Stimulated activated CD4-positive, alpha-beta T cell treated with anti-CD3 and anti-CD28 coated beads, Interleukin-12 subunit alpha, Interleukin-12 subunit beta, amount 100 ng/mL, for 24 hours (primary cell): ENCODE data around the gene ABCA2.

Experiments
- DNase-seq, 2 experiments: peaks; one replicate each; pipeline ENCODE4 v3.0.0-alpha.2; 2020; ENCODE audit warnings: low read depth in 2 of 2

Gene ABCA2

DNA sequence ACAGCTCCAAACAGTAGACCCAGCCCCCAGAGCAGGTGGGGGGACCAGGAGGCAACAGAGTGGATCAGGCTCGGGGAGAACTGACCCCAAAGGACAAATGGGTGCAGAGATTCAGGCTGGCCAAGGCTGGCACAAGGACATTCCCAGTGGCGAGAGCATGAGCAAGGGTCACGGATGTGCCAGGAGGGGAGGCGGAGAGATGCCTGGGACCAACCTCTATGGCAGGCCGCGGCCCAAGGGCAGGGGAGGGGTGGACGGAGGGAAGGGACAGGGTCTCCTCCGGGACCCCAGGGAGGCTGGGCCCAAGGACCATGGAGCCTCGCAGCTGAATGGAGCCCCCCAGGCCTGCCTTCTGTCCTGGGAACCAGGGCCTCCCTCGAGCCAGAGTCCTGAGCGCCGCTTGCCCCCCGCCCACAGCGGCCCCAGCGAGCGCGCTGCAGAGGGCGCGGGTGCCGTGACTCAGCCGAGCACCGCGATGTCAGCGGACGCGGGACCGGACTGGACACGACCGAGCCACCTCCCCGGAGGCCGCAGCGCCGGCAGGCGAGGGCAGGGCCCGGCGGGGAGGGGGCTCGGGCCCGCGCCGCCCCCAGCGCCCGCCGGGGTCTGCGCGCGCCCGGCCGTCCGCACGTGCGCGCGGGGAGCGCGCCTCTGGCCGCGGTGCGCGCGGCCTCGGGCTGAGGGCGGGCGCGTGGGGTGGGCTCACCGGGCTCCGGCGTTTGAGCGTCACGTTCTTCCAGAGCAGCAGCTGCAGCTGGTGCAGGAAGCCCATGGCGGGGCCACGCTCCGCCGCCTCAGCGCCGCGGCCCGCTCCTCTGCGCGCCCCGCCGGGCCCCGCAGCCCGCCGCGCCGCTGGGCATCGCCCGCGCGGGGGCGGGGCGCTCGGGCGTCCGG, at the start of gene ABCA2:
ABCA2 (minus strand) TSS at position 869 of the 894 bp plus-strand sequence; CDS start at position 772, 97 bp downstream.
- no peak for DNase-seq

DNA sequence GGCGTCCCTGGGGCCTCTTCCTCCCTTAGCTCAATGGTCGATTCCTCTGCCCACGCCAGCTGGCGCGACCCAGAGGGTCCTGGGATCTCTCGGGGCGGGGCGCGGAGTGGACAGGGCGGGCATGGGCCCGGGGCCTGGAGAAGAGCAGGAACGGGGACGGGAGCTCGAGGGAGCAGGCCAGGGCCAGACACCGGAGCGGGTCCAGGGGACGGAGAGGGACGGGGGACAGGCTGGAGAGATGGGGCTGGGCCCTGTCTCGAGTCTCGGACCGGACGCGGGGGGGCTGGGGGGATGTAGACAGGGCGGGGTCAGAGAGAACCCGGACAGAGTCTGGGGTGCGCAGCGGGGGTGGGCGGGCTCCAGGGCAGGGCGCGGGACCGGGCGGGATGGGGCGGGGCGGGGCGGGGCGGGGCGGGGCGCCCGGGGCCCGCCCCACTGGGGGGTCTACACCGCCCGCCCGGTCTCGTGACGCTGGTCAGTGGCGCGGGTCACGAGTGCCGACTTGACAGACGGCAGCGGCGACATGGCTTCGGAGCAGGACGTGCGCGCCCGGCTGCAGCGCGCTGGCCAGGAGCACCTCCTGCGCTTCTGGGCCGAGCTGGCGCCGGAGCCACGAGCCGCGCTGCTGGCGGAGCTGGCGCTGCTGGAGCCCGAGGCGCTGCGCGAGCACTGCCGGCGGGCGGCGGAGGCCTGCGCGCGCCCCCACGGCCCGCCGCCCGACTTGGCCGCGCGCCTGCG, 49.1 kb upstream of the ABCA2 start, which contains the start of gene UAP1L1:
UAP1L1 (plus strand) TSS at position 508 of the 738 bp plus-strand sequence; CDS start at position 524, 16 bp downstream.
- peak in 1 of 2 experiments; percentile 43 for DNase-seq

GRCh38 chr9:137076636-137077009, 48.6 kb upstream of the ABCA2 start:
- DNase-seq: no peak

DNA sequence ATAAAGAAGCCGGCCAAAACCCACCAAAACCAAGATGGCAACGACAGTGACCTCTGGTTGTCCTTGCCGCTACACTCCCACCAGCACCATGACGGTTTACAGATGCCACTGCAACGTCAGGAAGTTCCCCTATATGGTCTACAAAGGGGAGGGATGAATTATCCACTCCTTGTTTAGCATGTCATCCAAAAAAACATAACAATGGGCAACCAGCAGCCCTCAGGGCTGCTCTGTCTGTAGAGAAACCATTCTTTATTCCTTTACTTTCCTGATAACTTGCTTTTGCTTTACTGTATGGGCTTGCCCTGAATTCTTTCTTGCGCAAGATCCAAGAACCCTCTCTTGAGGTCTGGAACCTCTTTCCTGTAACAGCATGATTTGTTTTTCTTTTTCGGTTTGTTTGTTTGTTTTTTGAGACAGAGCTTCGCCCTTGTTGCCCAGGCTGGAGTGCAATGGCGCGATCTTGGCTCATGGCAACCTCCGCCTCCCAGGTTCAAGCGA, 47.3 kb upstream of the ABCA2 start:
- DNase-seq: no peak

- DNase-seq: no peak
Measured at GRCh38 chr9:137074657-137075274, 46.7 kb upstream of the ABCA2 start.

DNA sequence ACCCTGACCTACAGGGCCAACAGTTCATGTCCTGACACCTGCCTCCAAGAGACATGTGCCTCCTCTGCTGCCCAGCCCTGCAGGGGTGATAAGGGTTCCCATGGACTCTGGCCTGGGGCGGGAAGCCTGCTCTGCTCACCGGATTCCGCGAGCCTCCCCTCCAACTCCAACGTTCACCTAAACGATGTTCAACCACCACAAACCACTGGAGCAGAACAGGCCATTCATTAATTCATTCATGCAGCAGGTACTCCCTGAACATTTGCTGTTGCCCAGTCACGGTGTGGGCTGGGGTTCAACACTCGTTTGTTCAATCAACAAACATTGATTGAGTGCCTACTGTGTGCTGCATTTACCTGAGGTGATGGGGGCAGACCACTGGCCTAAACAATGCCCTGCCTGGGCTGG, 46.0 kb upstream of the ABCA2 start:
- DNase-seq: no peak

- DNase-seq: no peak
Measured at GRCh38 chr9:137071282-137071681, 43.2 kb upstream of the ABCA2 start.

DNA sequence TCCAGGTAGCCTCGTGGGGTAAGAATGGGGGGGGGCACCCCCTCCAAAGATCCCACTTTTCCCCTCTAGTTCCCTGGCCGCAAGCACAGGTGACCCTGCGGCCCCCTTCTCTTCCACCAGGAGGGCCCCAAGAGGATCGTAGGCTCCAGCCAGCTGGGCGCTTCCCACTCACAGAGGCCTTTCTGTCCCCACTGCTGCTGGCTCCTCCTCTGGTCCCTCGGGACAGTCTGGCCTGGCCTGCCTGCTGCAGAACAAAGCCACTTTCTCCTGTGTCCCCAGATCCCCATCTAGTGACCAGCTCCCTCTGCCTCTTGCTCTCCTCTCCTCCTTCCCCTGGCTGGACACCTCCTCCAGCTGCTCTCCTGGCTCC, 42.9 kb upstream of the ABCA2 start:
- DNase-seq: no peak

GRCh38 chr9:137070201-137070905, 42.3 kb upstream of the ABCA2 start, which contains the start of gene SAPCD2:
Gene SAPCD2 (minus strand): TSS chr9:137070557. CDS start chr9:137070460, 97 bp downstream.
- peak; percentile 55 to 77 for DNase-seq

GRCh38 chr9:137069508-137070091, 41.6 kb upstream of the ABCA2 start:
- no peak for DNase-seq

DNA sequence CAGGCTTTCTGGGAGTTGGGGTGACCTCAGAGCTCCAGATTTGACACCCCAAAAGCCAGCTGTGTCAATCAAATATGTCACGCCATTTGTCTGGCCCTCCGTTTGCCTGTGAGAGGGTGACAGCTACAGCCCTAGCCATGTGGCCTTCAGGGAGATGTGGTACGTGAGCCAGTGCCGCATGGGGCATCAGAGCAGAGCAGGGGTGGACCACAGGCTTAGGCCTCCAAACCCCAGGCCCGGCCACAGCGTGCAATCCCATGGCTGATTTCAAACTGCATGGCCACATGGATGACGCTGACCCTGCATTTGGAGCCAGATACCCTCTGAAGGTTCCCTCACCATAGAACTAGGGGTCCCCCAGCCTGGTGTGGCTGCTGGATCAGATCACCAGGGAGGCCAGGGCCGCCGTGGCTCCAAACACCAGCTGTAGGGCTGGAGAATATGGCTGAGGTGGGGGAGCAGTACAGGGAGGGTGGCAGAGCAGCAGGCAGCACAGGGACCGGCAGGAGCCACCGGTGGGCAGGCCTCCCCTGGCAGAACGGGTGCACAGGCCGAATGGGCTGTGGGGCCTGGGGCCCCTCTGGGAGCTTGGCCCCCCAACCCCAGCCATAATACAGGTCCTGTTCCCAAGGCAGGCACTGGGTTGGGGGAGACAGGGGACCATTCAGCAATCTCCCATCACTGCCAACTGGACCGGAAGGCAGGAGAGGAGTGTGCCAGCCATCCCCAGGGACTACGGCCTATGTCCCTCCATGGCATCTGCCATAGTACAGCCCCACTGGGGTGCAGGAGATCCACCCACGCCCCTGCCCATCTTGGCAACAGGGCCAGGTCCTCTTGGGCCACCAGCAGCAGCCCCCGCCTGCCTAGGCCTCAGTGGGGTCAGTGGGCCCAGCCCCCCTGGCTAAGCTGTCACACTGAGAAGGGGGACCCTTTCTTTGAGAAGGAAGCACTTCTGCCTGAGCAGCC, 40.8 kb upstream of the ABCA2 start:
- DNase-seq: no peak

DNA sequence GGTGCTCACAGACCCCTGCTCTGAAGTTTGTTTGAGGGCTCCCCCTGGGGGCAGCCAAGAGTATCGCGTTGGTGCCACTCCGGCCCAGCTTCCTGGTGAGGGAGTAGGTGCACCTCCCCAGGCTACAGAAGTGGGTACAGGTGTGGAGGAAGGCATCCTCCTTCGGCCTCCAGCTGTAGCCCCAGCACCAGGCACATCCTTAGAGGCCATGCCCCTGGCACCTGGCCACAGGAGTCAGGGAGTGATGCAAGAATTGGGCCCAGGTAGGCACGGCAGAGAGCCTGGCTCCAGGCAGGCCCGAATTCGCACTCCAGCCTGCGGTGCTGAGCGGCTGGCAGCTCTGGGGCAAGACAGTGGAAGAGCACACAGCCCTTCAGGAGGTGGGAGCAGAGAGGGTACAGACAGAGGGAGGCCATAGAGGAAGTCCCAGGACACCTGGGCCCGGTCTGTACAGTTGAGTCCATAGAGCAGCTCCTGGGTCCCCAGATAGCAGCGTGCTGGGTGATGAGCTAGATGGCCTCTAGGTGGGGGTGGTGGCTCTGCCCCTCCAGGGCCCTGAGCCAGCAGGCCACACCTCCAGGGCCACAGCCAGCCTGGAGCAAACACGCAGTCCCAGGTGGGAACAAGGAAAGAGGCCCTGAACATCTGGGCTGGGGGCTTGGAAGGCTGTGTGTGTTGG, 40.0 kb upstream of the ABCA2 start:
- DNase-seq: peak; percentile 63 to 78

DNA sequence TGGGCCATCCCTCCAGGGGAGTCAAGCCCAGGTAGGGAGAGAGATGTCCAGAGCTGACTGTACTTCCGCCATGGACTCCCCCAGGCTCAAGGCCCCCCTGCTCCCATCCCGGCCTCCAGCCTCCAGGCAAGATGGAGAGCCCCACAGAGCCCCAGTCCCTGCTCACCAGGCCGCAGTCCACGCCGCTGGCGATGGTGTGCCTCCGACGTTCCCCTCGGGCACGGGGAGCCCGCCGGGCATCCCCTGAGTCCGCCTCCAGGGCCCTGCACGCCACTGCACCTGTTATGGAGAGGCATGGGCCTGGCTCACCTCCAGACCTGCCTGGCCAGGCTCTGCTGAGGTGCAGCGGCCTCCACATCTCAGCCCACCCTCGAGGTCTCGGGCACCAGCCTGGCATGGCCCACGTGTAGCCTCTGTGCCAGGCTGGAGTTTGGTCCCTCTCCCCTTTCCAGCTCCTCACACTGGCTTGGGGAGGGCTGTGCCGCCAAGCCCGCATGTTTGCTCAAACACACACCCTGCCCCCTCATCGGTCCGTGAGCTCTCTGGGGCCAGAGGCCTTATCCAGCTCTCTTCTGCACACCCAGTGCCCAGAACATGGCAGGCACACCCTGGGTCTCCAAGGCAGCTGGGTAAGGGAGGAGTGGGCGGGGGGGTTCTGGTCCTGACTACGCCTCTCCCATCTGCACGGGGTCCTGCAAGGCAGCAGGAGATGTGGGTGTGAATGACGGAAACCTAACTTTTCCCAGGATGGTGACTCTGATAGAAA, 38.2 kb upstream of the ABCA2 start:
- no peak for DNase-seq

DNA sequence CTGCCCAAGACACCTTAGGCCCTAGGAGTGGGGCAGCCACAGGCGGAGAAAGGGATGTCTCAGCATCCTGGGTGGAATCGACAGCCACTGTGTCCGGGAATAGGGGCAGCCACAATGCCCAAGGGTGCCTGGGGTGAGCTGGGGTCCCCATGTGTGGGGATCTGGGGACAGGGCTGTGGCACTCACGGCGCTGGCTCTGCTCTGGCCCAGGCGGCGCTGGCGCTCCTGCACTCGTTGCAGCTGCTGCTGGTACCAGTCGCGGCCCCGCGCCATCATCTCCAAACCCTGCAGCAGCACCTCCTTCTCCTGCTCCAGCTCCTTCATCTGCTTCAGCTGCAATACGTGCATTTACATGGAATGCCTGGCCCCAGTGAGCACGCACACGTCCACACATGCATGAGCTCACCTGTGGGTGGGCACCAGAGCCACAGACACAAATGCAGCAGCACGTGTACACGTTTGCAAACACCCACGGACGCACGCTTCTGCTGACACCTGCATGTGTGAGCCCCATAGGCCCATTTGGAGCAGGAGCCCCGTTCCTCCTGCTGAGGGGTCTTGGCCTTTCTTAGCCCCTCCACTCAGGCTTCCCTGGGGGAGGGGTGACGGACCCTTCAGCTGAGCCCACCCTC, 37.4 kb upstream of the ABCA2 start:
- no peak for DNase-seq

GRCh38 chr9:137064880-137065164, 36.8 kb upstream of the ABCA2 start:
- DNase-seq: no peak

GRCh38 chr9:137064027-137064879, 36.2 kb upstream of the ABCA2 start:
- peak in 1 of 2 experiments; percentile 65 for DNase-seq

GRCh38 chr9:137063311-137064026, 35.4 kb upstream of the ABCA2 start:
- no peak for DNase-seq
